Embryonic facial prominence (tissue), 1 donor: ENCODE measurements around the gene DBNDD1.
A peak's percentile ranks its signal among the peaks of the same experiment; 100 is the strongest.
"Not testable (repeated sequence)": the region's sequence is repeated elsewhere in the genome, so short reads cannot be mapped to it uniquely, and the experiment has no call there.

ENCODE experiments used
- DNase-seq: peaks from one replicate; pipeline ENCODE4 v3.0.0-alpha.2; 2016; ENCODE audit errors: extremely low spot score

Gene DBNDD1

DNA sequence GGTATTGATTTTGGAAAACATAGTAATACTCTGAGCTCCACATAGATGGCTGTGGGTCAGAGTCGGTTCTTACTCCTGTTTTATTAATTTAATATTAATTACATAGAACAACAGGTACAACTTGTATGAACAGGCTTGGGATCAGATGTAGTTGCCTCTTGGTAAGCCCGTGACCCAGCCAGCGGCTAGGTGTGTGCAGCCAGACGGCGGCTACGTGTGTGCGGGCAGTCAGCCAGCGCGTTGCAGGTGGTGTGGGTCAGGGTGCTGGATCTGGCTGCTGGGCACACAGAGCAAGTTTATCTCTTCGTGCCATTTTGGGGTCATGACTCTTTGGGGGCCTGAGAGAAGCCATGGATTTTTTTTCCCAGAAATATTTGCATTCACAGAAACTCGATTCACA lies 30.3 kb downstream of the DBNDD1 start:
- DNase-seq, result no peak

DNA sequence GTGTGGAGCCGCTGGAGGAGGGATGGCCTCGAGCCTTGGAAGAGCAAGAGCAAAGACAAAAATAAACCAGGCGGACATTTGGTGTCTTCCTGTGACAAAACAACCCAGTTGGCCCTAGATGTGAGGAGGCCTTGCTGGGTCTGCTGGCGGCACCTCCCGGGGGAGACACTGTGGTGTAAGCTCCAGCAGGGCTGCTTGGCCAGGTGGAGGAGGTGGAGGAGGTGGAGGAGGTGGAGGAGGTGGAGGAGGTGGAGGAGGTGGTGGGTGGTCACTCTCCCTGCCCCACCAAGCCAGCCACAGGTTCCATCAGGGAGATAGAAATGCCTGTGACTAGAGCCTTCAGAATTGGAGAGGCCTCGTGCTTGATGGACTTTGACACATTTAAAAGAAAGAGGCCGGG lies 32.1 kb downstream of the DBNDD1 start:
- DNase-seq, result no peak

DNA sequence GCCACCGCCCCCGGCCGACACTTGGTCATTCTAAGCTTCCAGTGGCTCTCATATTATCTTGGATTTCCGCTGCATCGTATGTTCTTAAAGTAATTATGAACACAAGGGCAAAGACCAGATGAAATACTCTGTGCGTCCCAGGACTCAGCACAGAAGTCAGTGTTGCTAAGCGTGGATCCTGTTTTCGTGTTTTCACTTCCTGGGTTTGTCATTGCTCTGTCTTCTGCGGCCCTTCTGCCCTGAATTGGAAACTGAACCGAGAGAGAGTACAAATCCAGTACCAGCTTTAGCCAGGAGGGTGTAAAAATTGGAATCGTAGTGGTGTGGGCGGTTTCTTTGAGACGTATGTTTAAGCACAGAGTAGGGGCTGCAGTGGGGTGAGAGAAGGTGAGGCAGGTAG lies 32.7 kb downstream of the DBNDD1 start:
- no peak for DNase-seq

DNA sequence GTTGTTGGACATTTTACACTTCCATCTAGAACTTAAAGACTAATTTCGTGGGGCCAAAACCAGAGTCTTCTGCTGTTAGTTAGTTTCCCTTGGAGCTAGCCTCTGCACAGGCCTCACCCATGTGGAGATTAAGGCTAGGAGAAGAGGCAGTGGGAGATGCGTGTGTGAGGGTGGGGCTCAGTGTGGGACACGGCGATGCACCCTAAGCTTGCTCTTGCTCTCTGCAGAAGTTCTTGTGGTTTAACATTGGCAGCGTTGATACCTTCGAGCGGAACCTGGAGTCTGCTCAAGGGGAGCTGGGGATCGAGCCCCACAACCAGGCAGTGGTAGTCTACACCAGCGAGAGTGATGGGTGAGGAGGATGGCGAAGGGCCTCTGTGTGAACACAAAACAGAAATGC lies 34.0 kb downstream of the DBNDD1 start:
- DNase-seq, result no peak

DNA sequence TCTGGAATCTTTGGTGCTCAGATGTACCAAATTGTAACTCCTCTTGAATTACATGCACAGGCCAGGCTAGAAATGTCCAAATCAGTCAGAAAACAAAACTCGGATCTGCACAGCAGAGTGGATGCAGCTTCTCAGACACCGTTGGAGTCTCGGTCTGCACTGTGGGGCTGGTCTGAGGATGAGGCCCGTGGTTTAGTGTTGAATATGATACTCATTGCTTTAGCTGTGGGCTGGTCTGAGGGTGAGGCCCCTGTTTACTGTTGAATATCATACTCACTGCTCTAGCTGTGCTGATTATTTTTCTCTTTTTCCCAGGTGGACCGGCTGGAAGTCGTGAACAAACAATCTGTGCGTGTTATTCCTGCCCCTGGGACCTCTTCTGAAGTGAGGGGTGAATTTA lies 35.0 kb downstream of the DBNDD1 start:
- no peak for DNase-seq

DNA sequence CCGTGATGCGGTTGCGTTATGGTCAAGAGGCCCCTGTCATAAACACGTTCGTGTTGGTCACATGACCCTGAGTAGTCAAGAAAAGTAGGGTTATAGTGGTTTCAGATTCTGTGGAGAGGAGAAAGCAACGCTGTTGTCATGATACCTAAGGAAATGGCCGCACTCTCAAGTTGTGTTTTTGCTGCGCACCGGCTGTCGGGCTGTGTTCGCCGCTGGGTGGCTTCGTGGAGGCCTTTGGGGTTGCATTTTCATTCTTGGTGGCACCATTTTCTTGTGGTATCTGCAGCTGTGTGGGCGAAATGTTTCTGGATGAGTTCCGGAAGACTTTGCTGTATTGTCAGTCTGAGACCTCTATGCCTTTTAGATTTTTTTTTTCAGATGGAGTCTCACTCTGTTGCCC lies 35.7 kb downstream of the DBNDD1 start:
- DNase-seq, result no peak

DNA sequence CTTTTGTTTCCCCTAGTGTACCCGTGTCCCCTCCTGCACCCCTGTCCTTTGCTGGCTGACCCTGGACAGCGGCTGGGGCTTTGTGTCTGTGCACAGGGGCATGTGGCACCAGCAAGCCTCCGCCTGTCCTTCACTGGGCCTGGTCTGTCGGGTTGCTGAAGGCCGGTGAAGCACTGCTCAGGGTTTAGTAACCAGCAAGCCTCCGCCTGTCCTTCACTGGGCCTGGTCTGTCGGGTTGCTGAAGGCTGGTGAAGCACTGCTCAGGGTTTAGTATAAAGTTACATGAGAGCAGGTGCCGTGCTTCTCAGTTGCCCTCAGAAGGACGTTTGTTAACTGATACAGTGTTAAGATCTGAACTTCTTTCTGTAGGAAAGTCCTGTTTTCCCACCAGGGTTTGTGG lies 36.9 kb downstream of the DBNDD1 start:
- DNase-seq, result no peak

DNA sequence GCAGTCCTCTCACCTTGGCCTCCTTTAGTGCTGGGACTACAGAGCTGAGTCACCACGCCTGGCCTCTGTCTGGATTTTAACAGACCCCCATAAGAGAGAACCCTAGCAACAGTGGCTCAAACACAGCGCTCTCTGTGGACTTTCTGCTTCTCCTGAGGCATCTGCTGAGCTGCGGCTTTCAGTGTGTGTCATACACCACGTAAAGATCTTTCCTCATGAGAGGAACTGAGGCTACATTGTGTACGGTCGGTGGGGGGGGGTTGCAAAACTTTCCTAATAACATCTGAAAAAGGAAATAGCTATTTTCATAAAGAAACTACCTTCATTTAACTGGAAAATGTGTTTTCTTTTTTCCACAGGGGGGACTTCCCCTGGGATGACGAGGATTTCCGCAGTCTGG lies 37.8 kb downstream of the DBNDD1 start:
- DNase-seq, result no peak

DNA sequence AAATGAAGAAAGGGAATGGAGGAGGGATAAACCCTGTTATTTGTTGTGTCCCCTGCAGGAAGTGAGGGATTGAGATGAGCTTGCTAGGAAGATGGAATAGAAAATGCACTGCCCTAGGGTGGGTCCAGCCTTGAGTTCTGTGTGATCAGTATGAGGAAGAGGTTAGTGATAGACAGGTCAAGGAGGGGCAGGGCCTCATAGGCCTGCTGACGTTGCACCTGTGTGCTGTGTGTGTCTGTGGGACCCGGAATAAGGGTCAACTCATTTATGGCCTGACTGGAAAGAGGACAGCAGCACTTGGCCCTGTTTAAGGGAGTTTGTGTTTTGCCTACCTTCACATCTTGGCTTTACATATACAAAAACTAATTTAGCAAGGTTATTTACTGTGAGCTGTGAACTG lies 44.4 kb downstream of the DBNDD1 start:
- DNase-seq, result no peak

DNA sequence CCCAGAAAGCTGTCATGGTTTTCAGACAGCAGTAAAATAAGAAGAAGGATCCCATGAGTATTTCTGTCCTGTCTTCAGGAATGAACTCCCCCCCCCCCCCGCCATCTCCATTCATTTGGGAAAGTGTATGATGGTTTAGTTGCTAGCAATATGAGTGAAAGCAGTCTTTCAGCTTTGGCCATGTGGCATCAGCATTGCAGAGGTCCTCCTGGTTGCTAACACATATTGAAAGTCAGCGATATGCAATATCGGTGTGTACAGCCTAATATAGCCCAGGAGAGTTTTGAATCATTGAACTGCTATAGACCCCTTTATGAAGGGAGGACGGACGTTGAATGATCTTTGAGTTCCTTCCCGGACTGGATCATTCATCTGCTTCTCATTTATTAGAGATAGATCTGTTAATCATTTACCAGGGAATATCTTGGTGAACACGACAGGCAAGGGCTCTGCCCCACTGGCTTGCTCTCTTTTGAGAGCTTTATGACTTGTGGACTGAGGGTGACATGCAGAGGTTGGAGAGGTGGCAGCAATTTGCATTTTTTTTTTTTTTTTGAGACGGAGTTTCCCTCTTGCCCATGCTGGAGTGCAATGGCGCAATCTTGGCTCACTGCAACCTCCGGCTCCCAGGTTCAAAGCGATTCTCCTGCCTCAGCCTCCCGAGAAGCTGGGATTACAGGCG lies 45.5 kb downstream of the DBNDD1 start:
- DNase-seq, result no peak

DNA sequence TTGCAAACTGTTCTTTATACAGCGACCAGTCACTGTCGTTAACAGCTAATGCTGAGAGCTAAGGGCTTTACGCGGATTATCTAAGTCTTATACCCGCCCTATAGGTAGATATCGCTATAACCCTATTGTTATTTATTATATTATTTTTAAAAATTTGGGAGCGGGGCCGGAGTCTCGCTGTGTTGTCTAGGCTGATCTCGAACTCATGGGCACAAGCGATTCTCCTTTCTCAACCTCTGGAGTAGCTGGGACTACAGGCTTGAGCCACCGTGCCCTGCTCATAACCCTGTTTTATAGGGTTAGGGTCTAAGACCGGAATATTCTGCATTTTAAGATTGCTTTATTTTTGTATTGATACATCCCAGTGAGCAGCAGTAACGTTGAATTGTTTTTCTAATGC lies 46.0 kb downstream of the DBNDD1 start:
- no peak for DNase-seq

DNA sequence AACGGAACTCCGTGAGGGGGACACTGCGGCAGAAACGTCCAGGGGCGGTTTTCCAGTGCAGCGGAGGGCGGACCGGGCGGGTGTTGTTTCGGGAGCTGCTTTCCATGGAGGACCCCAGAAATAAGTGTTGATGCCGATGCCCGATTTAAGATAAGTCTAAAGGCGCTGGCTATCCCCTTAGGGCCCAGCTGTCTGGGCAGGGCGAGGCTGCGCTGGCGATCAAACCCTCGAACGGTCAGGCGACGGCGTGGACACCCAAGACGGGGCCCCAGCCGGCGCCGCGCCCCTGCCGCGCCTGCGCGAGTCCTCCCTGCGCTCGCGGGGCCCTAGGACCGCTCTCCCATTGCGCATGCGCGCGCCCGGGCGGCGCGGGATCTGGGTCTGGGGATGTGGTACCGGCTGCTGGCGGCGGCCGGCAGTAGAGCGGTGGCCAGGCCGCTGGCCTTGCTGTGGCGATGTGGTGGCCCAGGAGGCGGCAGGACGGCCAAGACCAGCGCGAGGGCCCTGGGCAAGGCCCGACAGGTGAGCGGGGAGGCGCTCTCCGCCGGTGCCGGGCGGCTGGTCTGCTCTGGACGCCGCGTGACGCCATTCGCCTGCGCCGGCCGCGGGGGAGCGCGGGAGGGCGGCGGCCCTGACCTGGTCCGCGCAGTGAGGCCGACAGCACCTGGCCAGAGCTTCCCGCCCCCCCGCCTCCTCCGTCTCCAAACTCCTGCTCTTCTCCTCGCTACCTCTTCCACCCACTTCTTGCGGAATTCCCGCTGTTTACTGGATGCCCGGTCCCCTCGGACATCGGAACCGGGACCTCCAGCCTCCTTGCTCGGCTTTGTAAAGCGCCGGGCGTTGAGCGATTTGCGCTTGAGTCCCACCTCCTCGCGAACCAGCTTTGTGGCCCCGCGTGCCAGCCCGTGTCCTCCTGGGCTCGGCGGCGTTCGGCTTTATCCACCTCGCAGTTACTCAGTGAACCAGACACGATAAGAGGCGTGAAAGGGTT lies 46.7 kb downstream of the DBNDD1 start:
- DNase-seq, result peak; percentile 80

DNA sequence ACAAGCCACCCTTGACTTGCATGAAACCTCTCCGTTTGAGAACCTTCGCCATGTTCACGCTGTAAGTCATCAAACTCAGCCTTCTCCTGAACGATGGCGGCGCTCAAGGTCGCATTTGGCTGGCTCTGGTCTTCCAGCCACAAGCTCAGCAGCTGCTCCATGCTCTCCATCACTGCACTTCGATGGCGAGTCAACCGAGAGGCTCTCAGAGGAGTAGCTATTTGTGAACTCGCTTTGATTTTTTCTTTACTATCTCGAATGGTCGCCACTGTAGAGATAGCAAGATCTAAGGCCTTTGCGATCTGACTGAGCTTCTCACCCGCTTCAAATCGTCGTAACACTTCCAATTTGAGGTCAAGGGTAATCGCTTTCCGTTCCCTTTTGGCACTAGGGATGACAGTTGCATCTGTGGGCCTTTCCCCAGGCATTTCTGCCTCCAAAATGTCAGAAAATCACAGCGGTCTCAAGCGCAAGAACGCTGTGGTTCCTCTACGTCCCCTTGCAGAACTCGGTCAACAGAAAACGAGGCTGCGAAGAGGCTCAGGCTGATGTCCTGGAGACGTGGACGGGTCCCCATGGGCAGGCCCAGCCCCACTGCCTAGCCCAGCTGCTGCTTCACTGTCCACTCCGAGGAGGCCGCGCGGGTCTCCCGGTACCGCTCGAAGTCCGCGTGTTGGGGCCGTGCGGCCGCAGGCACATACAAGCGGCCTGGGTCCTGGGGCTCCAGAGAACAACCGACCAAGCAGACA lies 47.6 kb downstream of the DBNDD1 start:
- no peak for DNase-seq

DNA sequence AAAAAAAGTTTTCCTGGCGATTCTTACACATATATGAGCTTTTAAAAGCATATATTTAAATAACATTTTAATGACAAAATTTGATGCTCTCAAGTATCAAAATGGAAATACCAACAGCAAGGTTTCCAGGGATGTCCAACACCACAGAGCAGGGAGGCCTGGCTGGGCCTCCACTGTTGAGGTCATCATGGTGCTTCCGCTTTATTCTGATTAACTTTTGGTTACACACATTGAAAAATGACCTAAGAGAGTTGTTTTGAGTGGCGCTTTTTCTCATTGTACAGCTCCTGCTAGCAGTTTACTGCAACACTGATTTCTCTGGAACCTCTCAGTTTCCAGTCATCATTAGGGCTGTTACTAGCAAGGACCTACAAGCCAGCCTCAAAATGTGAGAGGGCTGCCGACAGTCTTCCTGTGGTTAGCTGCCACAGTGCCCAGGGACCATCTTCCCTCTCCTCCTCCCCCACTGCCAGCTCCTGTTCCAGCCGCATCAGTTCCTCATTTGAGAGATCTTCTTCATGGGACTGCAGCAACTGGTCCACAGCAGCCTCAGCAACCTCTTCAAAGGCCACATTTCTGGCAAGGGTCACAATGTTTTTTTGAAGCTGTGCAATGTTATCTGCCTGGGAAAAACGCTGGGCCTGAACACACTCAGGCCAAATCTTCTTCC lies 49.4 kb downstream of the DBNDD1 start:
- DNase-seq, result no peak

DNA sequence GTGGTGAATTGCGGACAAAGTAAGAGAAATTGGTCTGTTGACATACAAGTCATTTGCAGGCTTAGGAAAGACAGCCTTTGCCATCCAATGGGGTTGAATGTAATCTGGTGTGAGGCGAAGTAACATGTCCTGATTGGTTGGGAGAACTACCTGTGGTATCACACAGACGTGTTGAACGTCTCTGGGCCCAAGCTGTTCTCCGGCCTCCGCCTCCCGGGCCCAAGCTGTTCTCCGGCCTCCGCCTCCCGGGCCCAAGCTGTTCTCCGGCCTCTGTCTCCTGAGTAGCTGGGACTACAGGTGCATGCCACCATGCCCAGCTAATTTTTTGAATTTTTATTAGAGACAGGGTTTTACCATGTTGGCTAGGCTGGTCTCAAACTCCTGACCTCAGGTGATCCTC lies 51.2 kb downstream of the DBNDD1 start:
- not testable (repeated sequence) for DNase-seq

DNA sequence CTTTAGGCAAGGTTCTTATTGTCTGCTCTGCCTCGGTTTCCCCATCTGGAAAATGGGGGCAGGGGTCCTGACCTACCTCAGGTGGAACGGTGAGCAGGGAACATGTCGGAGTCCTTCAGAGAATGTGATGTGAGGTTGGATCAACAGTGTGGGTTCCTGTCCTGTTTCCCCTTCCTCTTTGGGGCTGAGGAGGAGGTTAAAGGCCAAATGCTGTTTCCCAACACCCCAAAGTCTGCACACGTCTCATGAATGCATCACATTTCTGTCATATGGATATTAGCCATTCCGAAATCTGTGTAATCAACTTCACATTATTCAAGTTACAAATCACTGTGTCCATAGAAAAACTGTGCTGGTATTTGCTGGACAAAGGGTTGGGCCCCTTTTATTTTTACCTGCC lies 51.8 kb downstream of the DBNDD1 start:
- not testable (repeated sequence) for DNase-seq

DNA sequence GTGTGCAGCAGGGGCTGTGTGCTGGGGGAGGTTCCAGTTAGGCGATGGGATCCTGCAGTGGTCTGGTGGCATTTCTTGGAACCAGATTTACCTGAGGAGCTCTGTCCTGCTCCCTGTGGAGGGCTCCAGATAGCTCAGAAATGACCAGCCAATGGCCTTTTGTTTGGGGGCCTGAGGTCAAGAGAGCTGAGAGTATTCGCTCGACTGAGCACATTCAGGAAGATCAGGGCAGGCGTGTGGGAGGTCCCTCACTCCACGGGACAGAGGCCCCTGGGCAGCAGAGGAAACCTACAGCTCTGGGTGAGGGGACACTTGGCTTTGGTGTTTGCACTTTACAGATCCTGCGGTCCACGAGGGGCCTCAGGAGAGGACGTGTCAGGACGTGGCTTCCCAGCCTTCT lies 52.5 kb downstream of the DBNDD1 start:
- DNase-seq, result no peak

DNA sequence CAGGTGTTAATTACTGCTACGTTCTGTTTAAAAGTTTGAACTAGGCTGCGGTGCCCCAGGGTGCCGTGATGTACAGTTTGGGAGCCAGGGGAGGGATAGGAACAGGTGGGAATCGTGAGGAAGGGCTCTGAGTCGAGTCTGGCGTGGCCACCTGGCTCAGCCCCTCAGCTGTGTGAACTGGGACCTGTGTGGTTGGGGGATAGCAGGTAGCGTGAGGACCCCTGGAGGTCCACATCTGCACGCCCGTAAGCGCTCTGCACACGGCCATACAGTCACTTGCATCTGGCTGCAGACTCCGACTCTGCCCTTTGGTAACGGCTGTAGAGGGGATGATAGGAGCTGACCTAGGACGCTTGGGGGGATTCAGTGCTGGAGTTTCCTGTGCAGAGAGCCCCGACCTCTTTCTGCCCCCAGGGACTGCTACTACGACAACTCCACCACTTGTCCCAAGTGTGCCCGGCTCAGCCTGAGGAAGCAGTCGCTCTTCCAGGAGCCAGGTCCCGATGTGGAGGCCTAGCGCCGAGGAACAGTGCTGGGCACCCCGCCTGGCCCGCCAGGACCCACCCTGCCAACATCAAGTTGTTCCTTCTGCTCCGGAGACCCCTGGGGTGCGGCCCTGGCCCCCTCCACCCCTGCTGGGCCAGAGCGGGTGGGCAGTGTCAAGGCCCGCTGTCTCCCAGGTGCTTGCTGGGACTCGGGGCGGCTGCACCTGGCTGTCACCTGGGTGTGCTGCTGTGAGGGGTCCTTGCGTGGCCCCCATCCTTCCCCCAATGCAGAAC lies 53.6 kb downstream of the DBNDD1 start:
- no peak for DNase-seq

DNA sequence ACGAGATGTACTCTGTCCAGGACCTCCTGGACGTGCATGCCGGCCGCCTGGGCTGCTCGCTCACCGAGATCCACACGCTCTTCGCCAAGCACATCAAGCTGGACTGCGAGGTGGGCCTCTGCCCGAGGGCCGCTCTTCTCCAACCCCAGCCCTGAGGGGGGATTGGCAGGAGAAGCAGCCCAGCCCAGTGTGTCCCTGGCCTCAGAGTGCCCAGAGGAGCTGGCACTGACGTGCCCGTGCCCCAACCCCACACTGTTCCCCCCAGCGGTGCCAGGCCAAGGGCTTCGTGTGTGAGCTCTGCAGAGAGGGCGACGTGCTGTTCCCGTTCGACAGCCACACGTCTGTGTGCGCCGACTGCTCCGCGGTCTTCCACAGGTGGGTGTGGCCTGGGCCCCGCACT lies 55.1 kb downstream of the DBNDD1 start:
- no peak for DNase-seq

DNA sequence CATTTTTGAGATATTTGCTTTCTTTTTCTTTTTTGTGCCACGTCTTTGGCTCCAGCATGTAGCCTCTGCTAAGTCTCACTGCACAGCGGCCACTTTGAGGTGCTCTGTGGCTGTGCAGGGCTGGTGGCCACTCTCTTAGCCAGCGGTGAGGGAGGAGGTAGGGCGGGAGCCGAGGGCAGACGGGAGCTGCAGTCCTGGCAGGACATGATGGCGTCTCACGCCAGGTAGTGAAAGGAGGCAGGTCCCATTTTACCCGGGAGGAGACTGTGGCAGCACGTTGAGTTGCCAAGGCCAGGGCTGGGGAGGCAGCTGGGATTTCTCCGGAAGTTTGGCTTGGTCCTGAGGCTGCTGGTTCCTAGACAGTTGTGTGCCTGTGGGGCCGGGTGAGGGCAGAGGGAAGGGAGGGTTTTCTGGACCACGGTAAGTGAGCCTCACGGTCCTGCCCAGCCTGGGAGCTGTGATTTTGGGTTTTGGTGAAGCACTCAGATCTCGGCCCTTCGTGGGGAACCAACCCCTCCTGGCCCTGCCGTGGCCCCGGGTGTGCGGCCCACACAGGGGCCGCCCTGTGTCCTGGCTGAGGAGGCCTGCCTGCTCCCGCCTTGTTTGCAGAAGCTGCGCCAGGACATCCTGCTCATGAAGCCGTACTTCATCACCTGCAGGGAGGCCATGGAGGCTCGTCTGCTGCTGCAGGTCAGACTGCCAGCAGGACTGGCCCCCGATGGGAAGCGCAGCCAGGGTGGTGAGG lies 56.3 kb downstream of the DBNDD1 start:
- no peak for DNase-seq
